Measurements from ENCODE around the gene HS3ST2. TPM values are rescaled to one million over a fixed set of nuclear protein-coding genes. Genes with fewer than 3 reads are reported as not detected.
"Not testable (repeated sequence)": the region's sequence is repeated elsewhere in the genome, so short reads cannot be mapped to it uniquely, and the experiment has no call there.

The HS3ST2 gene
- total RNA-seq, 1 donor from 2014 or later = 0.17 TPM

- ATAC-seq = no peak
- no peak for DNase-seq
- intact Hi-C loops (cut with micrococcal nuclease) = no loop called here
These were observed 48.1 kb downstream of the HS3ST2 start for GRCh38 chr16:22862046-22862445.

GRCh38 chr16:22864375-22864774 lies 50.4 kb downstream of the HS3ST2 start:
- ATAC-seq = no peak
- DNase-seq = no peak
- intact Hi-C loops (cut with micrococcal nuclease) = no loop called here

GRCh38 chr16:22868593-22869224 lies 54.7 kb downstream of the HS3ST2 start:
- intact Hi-C loops (cut with micrococcal nuclease) = no loop called here
- DNase-seq = no peak
- no peak for ATAC-seq

GRCh38 chr16:22871861-22872260 lies 57.9 kb downstream of the HS3ST2 start:
- ATAC-seq = no peak
- intact Hi-C loops (cut with micrococcal nuclease) = no loop called here
- DNase-seq = no peak

GRCh38 chr16:22874394-22874793 lies 60.4 kb downstream of the HS3ST2 start:
- DNase-seq (no peak), ATAC-seq (no peak)
- intact Hi-C loops (cut with micrococcal nuclease) = no loop called here

- ATAC-seq (no peak), DNase-seq (no peak)
- intact Hi-C loops (cut with micrococcal nuclease) = no loop called here
These were observed 65.0 kb downstream of the HS3ST2 start for GRCh38 chr16:22878955-22879354.

- no peak for ATAC-seq
- intact Hi-C loops (cut with micrococcal nuclease) = no loop called here
- no peak for DNase-seq
These were observed 65.5 kb downstream of the HS3ST2 start for GRCh38 chr16:22879466-22879865.

- intact Hi-C loops (cut with micrococcal nuclease) = no loop called here
- ATAC-seq = no peak
- no peak for DNase-seq
These were observed 69.0 kb downstream of the HS3ST2 start for GRCh38 chr16:22882981-22883380.

- no peak for ATAC-seq
These were observed 72.0 kb downstream of the HS3ST2 start for GRCh38 chr16:22885951-22886350.

GRCh38 chr16:22886927-22887326 lies 73.0 kb downstream of the HS3ST2 start:
- ATAC-seq = no peak
- intact Hi-C loops (cut with micrococcal nuclease) = no loop called here

More at GRCh38 chr16:22885951-22886350, 72.0 kb downstream of the HS3ST2 start:
- intact Hi-C loops (cut with micrococcal nuclease) = no loop called here
- no peak for DNase-seq

GRCh38 chr16:22887445-22887844 lies 73.5 kb downstream of the HS3ST2 start:
- intact Hi-C loops (cut with micrococcal nuclease) = no loop called here
- no peak for DNase-seq
- no peak for ATAC-seq

More at GRCh38 chr16:22886927-22887326, 73.0 kb downstream of the HS3ST2 start:
- DNase-seq = no peak

GRCh38 chr16:22888791-22889190 lies 74.8 kb downstream of the HS3ST2 start:
- DNase-seq (no peak), ATAC-seq (no peak)

GRCh38 chr16:22890976-22891375 lies 77.0 kb downstream of the HS3ST2 start:
- intact Hi-C loops (cut with micrococcal nuclease) = no loop called here

More at GRCh38 chr16:22888791-22889190, 74.8 kb downstream of the HS3ST2 start:
- intact Hi-C loops (cut with micrococcal nuclease) = no loop called here

GRCh38 chr16:22897184-22897583 lies 83.2 kb downstream of the HS3ST2 start:
- intact Hi-C loops (cut with micrococcal nuclease) = no loop called here

More at GRCh38 chr16:22890976-22891375, 77.0 kb downstream of the HS3ST2 start:
- DNase-seq = no peak
- no peak for ATAC-seq

GRCh38 chr16:22898131-22898530 lies 84.2 kb downstream of the HS3ST2 start:
- intact Hi-C loops (cut with micrococcal nuclease) = no loop called here

More at GRCh38 chr16:22897184-22897583, 83.2 kb downstream of the HS3ST2 start:
- ATAC-seq (no peak), DNase-seq (no peak)

GRCh38 chr16:22898874-22899348 lies 84.9 kb downstream of the HS3ST2 start:
- DNase-seq (peak; percentile 77), ATAC-seq (peak; percentile 85)
- intact Hi-C loops (cut with micrococcal nuclease) = no loop called here

More at GRCh38 chr16:22898131-22898530, 84.2 kb downstream of the HS3ST2 start:
- DNase-seq (no peak), ATAC-seq (no peak)

GRCh38 chr16:22899567-22899966 lies 85.6 kb downstream of the HS3ST2 start:
- DNase-seq; ATAC-seq; intact Hi-C loops (cut with micrococcal nuclease): not testable (repeated sequence)

GRCh38 chr16:22900863-22901262 lies 86.9 kb downstream of the HS3ST2 start:
- no peak for ATAC-seq
- intact Hi-C loops (cut with micrococcal nuclease) = no loop called here
- DNase-seq = no peak

GRCh38 chr16:22901563-22901962 lies 87.6 kb downstream of the HS3ST2 start:
- ATAC-seq = no peak
- intact Hi-C loops (cut with micrococcal nuclease) = no loop called here
- no peak for DNase-seq

- DNase-seq (no peak), ATAC-seq (no peak)
- intact Hi-C loops (cut with micrococcal nuclease) = no loop called here
These were observed 89.8 kb downstream of the HS3ST2 start for GRCh38 chr16:22903716-22904115.

- ATAC-seq (no peak), DNase-seq (no peak)
- intact Hi-C loops (cut with micrococcal nuclease) = no loop called here
These were observed 98.7 kb downstream of the HS3ST2 start for GRCh38 chr16:22912654-22913053.
